Activated T-cell treated with anti-CD3 and anti-CD28 coated beads, Interleukin-2, amount 50 U/mL, for 72 hours (primary cell): ENCODE results near the gene CAMTA1. TPM values are rescaled to one million over a fixed set of nuclear protein-coding genes. Genes with fewer than 3 reads are reported as not detected.

Experiments
- ATAC-seq, 2 donors: fragments of 150-1000 bp; cut with Tn5 transposase; replicated peaks in 1 of 2; 2 replicates each; pipeline ENCODE4 v1.10.0; 2021; ENCODE audit warnings: moderate library complexity in 2 of 2, mild to moderate bottlenecking in 1 of 2
- DNase-seq, 2 donors: peaks; one replicate each; pipeline ENCODE4 v3.0.0; 2021 to 2022; ENCODE audit warnings: mixed read lengths in 1 of 2
- H3K27ac Mint-ChIP-seq: one replicate; pipeline ENCODE4 v1.8.0; 2022; ENCODE audit warnings: mild to moderate bottlenecking, moderate library complexity, mixed read lengths
- H3K27me3 Mint-ChIP-seq: one replicate; pipeline ENCODE4 v1.8.0; 2022; ENCODE audit warnings: low read depth, mixed read lengths
- H3K36me3 Mint-ChIP-seq, 2 donors: one replicate each; pipeline ENCODE4 v1.8.0; 2022; ENCODE audit warnings: mixed read lengths in 2 of 2, mild to moderate bottlenecking in 1 of 2; ENCODE audit not compliant: insufficient read depth in 2 of 2
- H3K4me1 Mint-ChIP-seq: one replicate; pipeline ENCODE4 v1.8.0; 2022; ENCODE audit warnings: low read depth, mixed read lengths
- H3K4me3 Mint-ChIP-seq, 2 donors: one replicate each; pipeline ENCODE4 v1.8.0; 2022; ENCODE audit warnings: mild to moderate bottlenecking in 2 of 2, mixed read lengths in 2 of 2, moderate library complexity in 2 of 2
- H3K9me3 Mint-ChIP-seq, 2 donors: one replicate each; pipeline ENCODE4 v1.8.0; 2022; ENCODE audit warnings: mixed read lengths in 2 of 2
- total RNA-seq, 2 donors: library from RNA; stranded (reverse); gene quantifications; one replicate each; pipeline ENCODE4 v1.2.3, GENCODE V29; 2022

CAMTA1 gene
- total RNA-seq, 2 donors from 2014 or later: 47.8 to 63.3 TPM

GRCh38 chr1:6761196-6761737 lies 24.0 kb upstream of the CAMTA1 start:
- Mint-ChIP-seq H3K4me3 (no peak overlapping the region), H3K36me3 (no peaks in the 10 kb centered on the region), H3K27me3 (peaks cover 21% of the 10 kb centered on the region), H3K9me3 (no peaks in the 10 kb centered on the region), H3K27ac (no peak overlapping the region), H3K4me1 (no peaks in the 10 kb centered on the region)
- DNase-seq (no peak), ATAC-seq (no peak)

- no peak overlapping the region for H3K4me3 Mint-ChIP-seq
- DNase-seq (no peak), ATAC-seq (no peak)
- H3K9me3 Mint-ChIP-seq: no peaks in the 10 kb centered on the region
- no peaks in the 10 kb centered on the region for H3K36me3 Mint-ChIP-seq
- no peaks in the 10 kb centered on the region for H3K4me1 Mint-ChIP-seq
- H3K27ac Mint-ChIP-seq: no peak overlapping the region
- H3K27me3 Mint-ChIP-seq: peaks cover 15% of the 10 kb centered on the region
Measured at GRCh38 chr1:6762060-6762459, 23.2 kb upstream of the CAMTA1 start.

DNA sequence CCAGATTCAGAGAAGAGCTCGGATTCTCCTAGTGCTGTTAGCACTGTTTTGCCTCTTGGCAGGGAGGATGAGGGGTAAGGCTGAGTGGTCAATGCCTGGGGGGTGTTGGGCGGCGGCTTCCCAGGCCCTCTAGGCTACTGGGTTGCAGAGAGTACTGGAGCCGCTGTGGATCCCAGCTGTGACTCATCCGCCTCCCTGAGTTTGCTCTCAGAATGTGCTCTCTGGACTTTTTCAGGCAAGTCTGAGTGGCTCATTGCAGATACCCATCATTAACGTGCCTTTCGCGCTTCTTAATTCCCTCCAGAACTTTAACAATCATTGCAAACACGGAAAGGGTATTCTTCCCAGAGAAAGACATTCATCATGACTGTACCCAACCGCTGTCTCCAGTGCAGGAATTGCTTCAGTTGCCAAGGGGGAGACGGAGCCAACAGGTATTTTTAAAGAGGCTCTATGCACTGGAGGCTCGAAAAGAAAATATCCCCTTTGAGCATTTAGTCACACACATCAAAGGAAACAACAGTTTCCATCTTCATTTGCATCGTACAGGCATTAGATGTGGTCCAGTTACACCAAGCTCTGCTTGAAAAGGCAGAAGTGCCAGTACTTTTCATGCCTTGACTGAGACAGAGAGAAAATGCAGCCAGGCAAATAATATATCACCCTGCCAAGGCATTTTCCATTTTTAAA lies 14.4 kb upstream of the CAMTA1 start:
- DNase-seq: no peak
- Mint-ChIP-seq H3K4me3 (no peak overlapping the region), H3K27ac (no peak overlapping the region), H3K36me3 (no peaks in the 10 kb centered on the region), H3K9me3 (no peaks in the 10 kb centered on the region), H3K4me1 (no peaks in the 10 kb centered on the region), H3K27me3 (peaks cover 24% of the 10 kb centered on the region)
- ATAC-seq: no peak

DNA sequence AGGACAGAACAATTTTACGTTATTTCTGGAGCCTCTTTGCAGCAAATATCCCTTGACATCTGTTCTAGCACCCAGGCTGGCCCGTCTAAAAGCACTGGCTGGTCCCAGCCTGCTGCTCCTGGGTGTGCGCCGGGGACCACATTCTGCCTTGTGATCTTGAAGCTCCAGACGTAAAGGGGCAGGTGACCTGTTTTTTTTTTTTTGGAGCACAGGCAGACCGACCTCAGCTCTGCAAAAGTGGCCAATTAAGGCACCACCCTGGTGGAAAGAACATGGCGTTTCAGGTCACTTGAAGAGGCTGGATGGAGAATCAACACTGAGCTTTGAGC lies 13.8 kb upstream of the CAMTA1 start:
- Mint-ChIP-seq H3K4me1 (no peaks in the 10 kb centered on the region), H3K36me3 (no peaks in the 10 kb centered on the region), H3K27me3 (peaks cover 29% of the 10 kb centered on the region), H3K4me3 (no peak overlapping the region), H3K9me3 (peaks cover 0 to 1% of the 10 kb centered on the region in 2 donors), H3K27ac (no peak overlapping the region)
- DNase-seq (no peak), ATAC-seq (no peak)

GRCh38 chr1:6774381-6774780 lies 10.9 kb upstream of the CAMTA1 start:
- Mint-ChIP-seq H3K9me3 (peaks cover 0 to 1% of the 10 kb centered on the region in 2 donors), H3K4me3 (no peak overlapping the region), H3K4me1 (peaks cover 8% of the 10 kb centered on the region), H3K36me3 (peaks cover 0 to 3% of the 10 kb centered on the region in 2 donors), H3K27me3 (peaks cover 35% of the 10 kb centered on the region), H3K27ac (no peak overlapping the region)
- no peak for ATAC-seq
- no peak for DNase-seq

GRCh38 chr1:6775261-6776043 lies 9.8 kb upstream of the CAMTA1 start:
- H3K4me1 Mint-ChIP-seq: peaks cover 14% of the 10 kb centered on the region
- peaks cover 35% of the 10 kb centered on the region for H3K27me3 Mint-ChIP-seq
- no peak overlapping the region for H3K4me3 Mint-ChIP-seq
- ATAC-seq (no peak), DNase-seq (no peak)
- H3K36me3 Mint-ChIP-seq: peaks cover 0 to 3% of the 10 kb centered on the region in 2 donors
- H3K27ac Mint-ChIP-seq: no peak overlapping the region
- peaks cover 0 to 1% of the 10 kb centered on the region in 2 donors for H3K9me3 Mint-ChIP-seq

GRCh38 chr1:6776389-6776788 lies 8.9 kb upstream of the CAMTA1 start:
- ATAC-seq (no peak), DNase-seq (no peak)
- Mint-ChIP-seq H3K36me3 (peaks cover 0 to 3% of the 10 kb centered on the region in 2 donors), H3K4me3 (no peak overlapping the region), H3K9me3 (peaks cover 0 to 1% of the 10 kb centered on the region in 2 donors), H3K27ac (no peak overlapping the region), H3K4me1 (peaks cover 14% of the 10 kb centered on the region), H3K27me3 (peaks cover 35% of the 10 kb centered on the region)

DNA sequence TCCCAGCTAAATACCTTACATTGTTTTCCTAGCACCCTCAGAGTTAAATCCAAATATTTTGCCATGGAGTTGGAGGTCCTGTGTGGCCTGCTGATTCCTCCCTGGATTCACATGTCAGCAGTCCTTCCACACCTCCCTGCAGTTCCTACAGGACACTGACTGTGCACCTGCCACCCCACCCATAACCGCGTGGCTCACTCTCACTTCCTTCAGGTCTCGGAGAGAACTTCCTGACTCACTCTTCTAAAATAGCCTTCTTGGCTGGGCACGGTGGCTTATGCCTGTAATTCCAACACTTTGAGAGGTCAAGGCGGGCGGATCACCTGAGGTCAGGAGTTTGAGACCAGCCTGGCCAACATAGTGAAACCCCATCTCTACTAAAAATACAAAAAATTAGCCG lies 8.4 kb upstream of the CAMTA1 start:
- H3K27ac Mint-ChIP-seq: no peak overlapping the region
- H3K4me1 Mint-ChIP-seq: peaks cover 14% of the 10 kb centered on the region
- peaks cover 0 to 1% of the 10 kb centered on the region in 2 donors for H3K9me3 Mint-ChIP-seq
- ATAC-seq (no peak), DNase-seq (no peak)
- H3K4me3 Mint-ChIP-seq: no peak overlapping the region
- H3K27me3 Mint-ChIP-seq: peaks cover 35% of the 10 kb centered on the region
- H3K36me3 Mint-ChIP-seq: peaks cover 0 to 3% of the 10 kb centered on the region in 2 donors

DNA sequence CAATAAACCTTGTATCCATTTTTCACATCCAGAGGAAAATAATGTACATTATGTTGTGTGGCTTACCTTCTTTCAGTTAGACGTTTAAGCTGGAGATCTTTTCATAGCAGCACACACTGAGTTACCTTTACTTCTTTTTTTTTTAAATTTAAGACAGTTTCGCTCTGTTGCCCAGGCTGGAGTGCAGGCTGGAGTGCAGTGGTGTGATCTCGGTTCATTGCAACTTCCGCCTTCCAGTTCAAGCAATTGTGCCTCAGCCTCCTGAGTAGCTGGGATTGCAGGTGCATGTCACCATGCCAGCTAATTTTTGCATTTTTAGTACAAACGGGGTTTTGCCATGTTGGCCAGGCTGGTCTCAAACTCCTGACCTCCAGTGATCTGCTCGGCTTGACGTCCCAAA lies 7.4 kb upstream of the CAMTA1 start:
- peaks cover 0 to 1% of the 10 kb centered on the region in 2 donors for H3K9me3 Mint-ChIP-seq
- peaks cover 35% of the 10 kb centered on the region for H3K27me3 Mint-ChIP-seq
- DNase-seq (no peak), ATAC-seq (no peak)
- H3K27ac Mint-ChIP-seq: no peak overlapping the region
- H3K36me3 Mint-ChIP-seq: peaks cover 0 to 3% of the 10 kb centered on the region in 2 donors
- H3K4me3 Mint-ChIP-seq: no peak overlapping the region
- peaks cover 14% of the 10 kb centered on the region for H3K4me1 Mint-ChIP-seq

- H3K27me3 Mint-ChIP-seq: peaks cover 21% of the 10 kb centered on the region
- ATAC-seq (peak; percentile 38 to 45), DNase-seq (no peak)
- H3K4me3 Mint-ChIP-seq: peak overlapping the region in 1 of 2 donors; percentile 5
- H3K9me3 Mint-ChIP-seq: peaks cover 0 to 1% of the 10 kb centered on the region in 2 donors
- peaks cover 0 to 3% of the 10 kb centered on the region in 2 donors for H3K36me3 Mint-ChIP-seq
- peaks cover 22% of the 10 kb centered on the region for H3K4me1 Mint-ChIP-seq
- H3K27ac Mint-ChIP-seq: no peak overlapping the region
Measured at GRCh38 chr1:6779089-6779805, 6.0 kb upstream of the CAMTA1 start.

DNA sequence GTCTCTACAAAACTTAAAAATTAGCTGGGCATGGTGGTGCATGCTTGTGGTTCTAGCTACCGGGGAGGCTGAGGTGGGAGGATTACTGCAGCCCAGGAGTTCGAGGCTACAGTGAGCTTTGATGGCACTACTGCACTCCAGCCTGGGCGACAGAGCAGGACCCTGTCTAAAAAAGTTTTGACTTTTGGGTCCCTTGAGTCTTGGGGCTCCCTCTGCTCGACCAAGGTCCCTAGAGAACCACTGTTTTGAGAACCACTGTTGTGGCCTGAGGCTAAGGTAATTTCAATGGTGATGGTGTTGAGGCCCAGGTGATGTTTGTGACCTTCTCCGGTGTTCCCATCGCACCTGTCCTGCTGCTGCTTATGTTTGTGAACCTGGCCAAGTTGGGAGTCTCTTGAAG lies 3.1 kb upstream of the CAMTA1 start:
- no peak overlapping the region for H3K4me3 Mint-ChIP-seq
- DNase-seq (no peak), ATAC-seq (no peak)
- H3K36me3 Mint-ChIP-seq: peaks cover 4 to 6% of the 10 kb centered on the region in 2 donors
- peaks cover 5% of the 10 kb centered on the region for H3K27me3 Mint-ChIP-seq
- no peaks in the 10 kb centered on the region for H3K9me3 Mint-ChIP-seq
- H3K4me1 Mint-ChIP-seq: peaks cover 33% of the 10 kb centered on the region
- H3K27ac Mint-ChIP-seq: no peak overlapping the region

DNA sequence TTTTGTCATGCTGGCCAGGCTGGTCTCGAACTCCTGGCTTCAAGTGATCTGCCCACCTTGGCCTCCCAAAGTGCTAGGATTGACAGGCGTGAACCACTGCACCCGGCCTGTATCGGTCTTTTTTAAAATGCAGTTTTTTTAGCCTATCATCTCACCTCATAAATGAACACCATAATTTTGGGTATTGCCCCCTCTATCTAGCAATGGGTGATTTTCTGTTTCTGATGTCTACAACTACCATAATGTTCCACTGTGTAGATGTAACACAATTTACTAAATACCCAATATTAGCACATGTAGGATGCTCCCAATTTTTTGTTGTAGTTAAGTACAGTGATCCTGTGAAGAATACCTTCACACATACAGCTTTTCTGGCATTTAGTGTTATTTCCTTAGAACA lies 2.0 kb upstream of the CAMTA1 start:
- H3K4me3 Mint-ChIP-seq: peak overlapping the region; percentile 90 to 95
- no peak overlapping the region for H3K27ac Mint-ChIP-seq
- peaks cover 42% of the 10 kb centered on the region for H3K4me1 Mint-ChIP-seq

More for the DNA sequence above, 2.0 kb upstream of the CAMTA1 start:
- H3K9me3 Mint-ChIP-seq: no peaks in the 10 kb centered on the region
- no peak for ATAC-seq
- peaks cover 3 to 6% of the 10 kb centered on the region in 2 donors for H3K36me3 Mint-ChIP-seq
- no peak for DNase-seq
- H3K27me3 Mint-ChIP-seq: no peaks in the 10 kb centered on the region
